GM23338 (cell line): ENCODE measurements around the gene JAG2. TPM values are rescaled to one million over a fixed set of nuclear protein-coding genes. Genes with fewer than 3 reads are reported as not detected.

Experiments used
- ATAC-seq: fragments of 200-7000 bp; cut with Tn5 transposase; 3 replicates; pipeline ENCODE4 v1.9.1; 2020
- DNase-seq: peaks from one replicate; pipeline ENCODE4 v3.0.0-alpha.2; 2015; ENCODE audit warnings: low spot score
- H2AFZ ChIP-seq: fragments of 200-600 bp; sonication (generic); 2 replicates; pipeline ENCODE4 v1.8.0; 2016; ENCODE audit warnings: antibody characterized with exemption, mild to moderate bottlenecking, moderate library complexity
- H3F3A ChIP-seq: fragments of 200-600 bp; sonication (generic); replicated peaks from 2 replicates; pipeline ENCODE4 v1.8.0; 2017; ENCODE audit warnings: antibody characterized with exemption, mixed run types, low read depth
- H3K27ac ChIP-seq: fragments of 200-600 bp; sonication (generic); 2 replicates; pipeline ENCODE4 v1.6.1; 2016; ENCODE audit warnings: low read depth
- H3K27me3 ChIP-seq: fragments of 200-600 bp; sonication (generic); 2 replicates; pipeline ENCODE4 v1.8.0; 2016; ENCODE audit warnings: mild to moderate bottlenecking, mixed run types, moderate library complexity; ENCODE audit not compliant: insufficient read depth
- H3K36me3 ChIP-seq: fragments of 200-600 bp; sonication (generic); 2 replicates; pipeline ENCODE4 v1.8.0; 2016; ENCODE audit warnings: mild to moderate bottlenecking; ENCODE audit not compliant: insufficient read depth
- H3K4me1 ChIP-seq: fragments of 200-600 bp; sonication (generic); 2 replicates; pipeline ENCODE4 v1.8.0; 2016; ENCODE audit warnings: mild to moderate bottlenecking, moderate library complexity; ENCODE audit not compliant: insufficient read depth
- H3K4me2 ChIP-seq: fragments of 200-600 bp; sonication (generic); 2 replicates; pipeline ENCODE4 v1.7.1; 2017; ENCODE audit warnings: mixed run types
- H3K4me3 ChIP-seq: fragments of 200-600 bp; sonication (generic); 2 replicates; pipeline ENCODE4 v1.6.1; 2016; ENCODE audit warnings: mixed run types
- H3K79me2 ChIP-seq: fragments of 200-600 bp; sonication (generic); replicated peaks from 2 replicates; pipeline ENCODE4 v1.8.0; 2017; ENCODE audit warnings: mild to moderate bottlenecking; ENCODE audit not compliant: insufficient read depth
- H3K9me2 ChIP-seq: fragments of 200-600 bp; sonication (generic); 2 replicates; pipeline ENCODE4 v1.8.0; 2017; ENCODE audit not compliant: insufficient read depth
- H4K20me1 ChIP-seq: fragments of 200-600 bp; sonication (generic); replicated peaks from 2 replicates; pipeline ENCODE4 v1.8.0; 2017; ENCODE audit warnings: mild to moderate bottlenecking; ENCODE audit not compliant: insufficient read depth
- H3K27ac Mint-ChIP-seq: 2 replicates; pipeline ENCODE4 v1.8.0; 2020; ENCODE audit warnings: inconsistent platforms, mild to moderate bottlenecking, moderate library complexity, mixed read lengths
- H3K27me3 Mint-ChIP-seq: 3 replicates; pipeline ENCODE4 v1.8.0; 2022; ENCODE audit warnings: low read depth, mild to moderate bottlenecking, moderate library complexity, mixed read lengths, inconsistent platforms; ENCODE audit not compliant: insufficient read depth, poor library complexity
- H3K36me3 Mint-ChIP-seq: 3 replicates; pipeline ENCODE4 v1.8.0; 2021; ENCODE audit warnings: low read depth, mild to moderate bottlenecking, inconsistent platforms, moderate library complexity, mixed read lengths
- H3K4me1 Mint-ChIP-seq: 3 replicates; pipeline ENCODE4 v1.8.0; 2020; ENCODE audit warnings: mild to moderate bottlenecking, inconsistent platforms, mixed read lengths
- H3K4me3 Mint-ChIP-seq: 3 replicates; pipeline ENCODE4 v1.8.0; 2021; ENCODE audit warnings: moderate library complexity, mild to moderate bottlenecking, inconsistent platforms, mixed read lengths
- H3K9me3 Mint-ChIP-seq: 3 replicates; pipeline ENCODE4 v1.8.0; 2020; ENCODE audit warnings: moderate library complexity, mild to moderate bottlenecking, inconsistent platforms, mixed read lengths
- CREB1 ChIP-seq: fragments of 250-450 bp; sonication (Bioruptor Pico); IDR thresholded peaks from 2 replicates; pipeline ENCODE4 v1.5.0; 2020; ENCODE audit warnings: low read depth, mild to moderate bottlenecking, moderate library complexity
- CTCF ChIP-seq, 2 experiments: fragments of 200-600 bp in 1 of 2; sonication (generic) in 1 of 2; conservative IDR thresholded peaks; 2 replicates each; pipeline versions ENCODE4 v1.5.1 to v1.6.1; 2016 to 2017; ENCODE audit warnings: antibody characterized with exemption in 2 of 2, low read depth in 2 of 2, mild to moderate bottlenecking in 2 of 2, moderate library complexity in 1 of 2
- ETS1 ChIP-seq: IDR thresholded peaks from 2 replicates; pipeline ENCODE4 v1.6.1; 2016; ENCODE audit warnings: antibody characterized with exemption
- EZH2 ChIP-seq: fragments of 200-600 bp; sonication (generic); IDR thresholded peaks from one replicate; pipeline ENCODE4 v1.8.0; 2017; ENCODE audit warnings: antibody characterized with exemption, mild to moderate bottlenecking, low read depth; ENCODE audit not compliant: unreplicated experiment
- EZH2phosphoT487 ChIP-seq: fragments of 200-600 bp; sonication (generic); IDR thresholded peaks from one replicate; pipeline ENCODE4 v1.8.1; 2018; ENCODE audit warnings: antibody characterized with exemption; ENCODE audit not compliant: unreplicated experiment
- JUNB ChIP-seq: IDR thresholded peaks from one replicate; pipeline ENCODE4 v1.6.1; 2016; ENCODE audit warnings: antibody characterized with exemption; ENCODE audit not compliant: unreplicated experiment
- NANOG ChIP-seq: IDR thresholded peaks from 2 replicates; pipeline ENCODE4 v1.6.1; 2016; ENCODE audit warnings: antibody characterized with exemption, borderline replicate concordance
- ZNF114 ChIP-seq: fragments of 250-450 bp; sonication (Bioruptor Pico); IDR thresholded peaks from 2 replicates; pipeline ENCODE4 v1.5.0; 2020; ENCODE audit warnings: mild to moderate bottlenecking, moderate library complexity
- ZNF331 ChIP-seq: fragments of 250-450 bp; sonication (Bioruptor Pico); IDR thresholded peaks from 2 replicates; pipeline ENCODE4 v1.5.0; 2020; ENCODE audit warnings: low read depth, mild to moderate bottlenecking, moderate library complexity
- ZNF462 ChIP-seq: fragments of 250-450 bp; sonication (Bioruptor Pico); IDR thresholded peaks from 2 replicates; pipeline ENCODE4 v1.5.0; 2020; ENCODE audit warnings: mild to moderate bottlenecking, moderate library complexity
- polyA plus RNA-seq: library from polyadenylated mRNA; unstranded; fragments of >200 nt; fragmentation: Nextera tagmentation; extraction: Ambion mirVana; gene quantifications from 2 replicates; pipeline ENCODE4 v1.2.1, GENCODE V29; 2016
- total RNA-seq: library from RNA; depleted of rRNA; stranded (reverse); fragments of >200 nt; shearing (Covaris generic); gene quantifications from 2 replicates; pipeline ENCODE4 v1.2.3, GENCODE V29; 2014
- TF ChIP-seq, protein P1 (sequence below): IDR thresholded peaks from one replicate; pipeline ENCODE4 v1.6.1; 2018; ENCODE audit warnings: antibody characterized with exemption; ENCODE audit not compliant: unreplicated experiment

JAG2 gene
- total and polyA plus RNA-seq, 2 experiments from 2014 or later, result 1.9 to 10.3 TPM

- TF ChIP-seq, protein P1, sequence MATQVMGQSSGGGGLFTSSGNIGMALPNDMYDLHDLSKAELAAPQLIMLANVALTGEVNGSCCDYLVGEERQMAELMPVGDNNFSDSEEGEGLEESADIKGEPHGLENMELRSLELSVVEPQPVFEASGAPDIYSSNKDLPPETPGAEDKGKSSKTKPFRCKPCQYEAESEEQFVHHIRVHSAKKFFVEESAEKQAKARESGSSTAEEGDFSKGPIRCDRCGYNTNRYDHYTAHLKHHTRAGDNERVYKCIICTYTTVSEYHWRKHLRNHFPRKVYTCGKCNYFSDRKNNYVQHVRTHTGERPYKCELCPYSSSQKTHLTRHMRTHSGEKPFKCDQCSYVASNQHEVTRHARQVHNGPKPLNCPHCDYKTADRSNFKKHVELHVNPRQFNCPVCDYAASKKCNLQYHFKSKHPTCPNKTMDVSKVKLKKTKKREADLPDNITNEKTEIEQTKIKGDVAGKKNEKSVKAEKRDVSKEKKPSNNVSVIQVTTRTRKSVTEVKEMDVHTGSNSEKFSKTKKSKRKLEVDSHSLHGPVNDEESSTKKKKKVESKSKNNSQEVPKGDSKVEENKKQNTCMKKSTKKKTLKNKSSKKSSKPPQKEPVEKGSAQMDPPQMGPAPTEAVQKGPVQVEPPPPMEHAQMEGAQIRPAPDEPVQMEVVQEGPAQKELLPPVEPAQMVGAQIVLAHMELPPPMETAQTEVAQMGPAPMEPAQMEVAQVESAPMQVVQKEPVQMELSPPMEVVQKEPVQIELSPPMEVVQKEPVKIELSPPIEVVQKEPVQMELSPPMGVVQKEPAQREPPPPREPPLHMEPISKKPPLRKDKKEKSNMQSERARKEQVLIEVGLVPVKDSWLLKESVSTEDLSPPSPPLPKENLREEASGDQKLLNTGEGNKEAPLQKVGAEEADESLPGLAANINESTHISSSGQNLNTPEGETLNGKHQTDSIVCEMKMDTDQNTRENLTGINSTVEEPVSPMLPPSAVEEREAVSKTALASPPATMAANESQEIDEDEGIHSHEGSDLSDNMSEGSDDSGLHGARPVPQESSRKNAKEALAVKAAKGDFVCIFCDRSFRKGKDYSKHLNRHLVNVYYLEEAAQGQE, result no peak
- TF ChIP-seq ZNF331 (CRISPR knock-in tag), result no peak
- TF ChIP-seq EZH2, result no peak
- no peak for TF ChIP-seq ETS1
- TF ChIP-seq NANOG, result no peak
- TF ChIP-seq CTCF (conservative IDR thresholded peaks at IDR 0.05; ENCODE audit: low read depth in 2 of 2), result no peak
- no peak for TF ChIP-seq JUNB
- TF ChIP-seq CREB1 (CRISPR knock-in tag), result no peak
Observed at GRCh38 chr14:105205673-105206208, 37.2 kb upstream of the JAG2 start (continued).

DNA sequence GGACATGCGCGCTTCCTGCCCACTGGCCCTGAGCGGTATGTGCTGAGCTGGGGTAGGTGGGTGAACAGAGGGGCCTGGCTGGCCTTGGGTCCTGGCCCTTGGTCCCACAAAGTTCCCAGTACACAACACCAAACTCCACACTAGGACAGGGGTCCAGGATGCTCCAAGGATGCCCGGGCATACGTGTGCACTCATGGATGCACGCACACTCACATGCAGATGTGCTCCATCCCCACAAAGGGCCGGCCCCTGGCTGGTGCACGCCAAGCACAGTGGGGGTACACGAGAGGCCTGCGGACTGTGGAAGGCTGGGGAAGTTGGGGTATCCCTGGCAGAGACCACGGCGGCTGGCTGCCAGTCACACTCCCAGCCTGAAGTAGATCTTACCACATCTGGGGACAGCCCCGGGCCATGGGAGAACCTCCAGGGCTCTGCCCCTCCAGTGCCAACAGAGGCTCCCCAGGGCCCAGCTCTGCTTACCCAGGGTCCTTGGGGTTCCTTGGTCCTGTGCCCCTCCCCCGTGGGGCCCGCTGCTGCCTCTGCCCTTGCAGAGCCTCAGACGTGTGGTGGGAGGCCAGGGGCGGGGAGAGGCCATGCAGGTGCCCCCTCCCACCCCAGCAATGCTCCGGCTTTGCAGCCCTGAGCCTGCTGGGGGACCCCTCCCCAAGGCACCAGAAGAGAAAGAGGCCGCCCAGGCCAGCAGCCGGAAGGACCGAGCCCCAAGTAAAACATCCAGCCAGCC lies 36.5 kb upstream of the JAG2 start:
- no peaks in the 10 kb centered on the region for H3K79me2 ChIP-seq
- H2AFZ ChIP-seq, result no peak overlapping the region
- no peak overlapping the region for H3K4me2 ChIP-seq
- no peaks in the 10 kb centered on the region; the same call in 1 of the 2 replicates for H3K4me1 ChIP-seq
- no peaks in the 10 kb centered on the region for H3F3A ChIP-seq
- H3K27me3 ChIP-seq, result no peaks in the 10 kb centered on the region
- H3K9me2 ChIP-seq, result no peaks in the 10 kb centered on the region
- Mint-ChIP-seq H3K27ac (no peak overlapping the region), H3K27me3 (peaks cover 14% of the 10 kb centered on the region), H3K4me3 (no peak overlapping the region), H3K4me1 (no peaks in the 10 kb centered on the region), H3K9me3 (no peaks in the 10 kb centered on the region), H3K36me3 (no peaks in the 10 kb centered on the region)
- no peak overlapping the region for H3K27ac ChIP-seq
- no peak overlapping the region for H3K4me3 ChIP-seq
- DNase-seq, result no peak
- ATAC-seq, result no peak
- no peaks in the 10 kb centered on the region for H4K20me1 ChIP-seq
- no peaks in the 10 kb centered on the region for H3K36me3 ChIP-seq
- TF ChIP-seq ZNF462 (CRISPR knock-in tag) (no peak), NANOG (no peak), ZNF114 (CRISPR knock-in tag) (no peak), EZH2phosphoT487 (no peak)
